ENCODE measurements around the gene ZC2HC1B.

DNA sequence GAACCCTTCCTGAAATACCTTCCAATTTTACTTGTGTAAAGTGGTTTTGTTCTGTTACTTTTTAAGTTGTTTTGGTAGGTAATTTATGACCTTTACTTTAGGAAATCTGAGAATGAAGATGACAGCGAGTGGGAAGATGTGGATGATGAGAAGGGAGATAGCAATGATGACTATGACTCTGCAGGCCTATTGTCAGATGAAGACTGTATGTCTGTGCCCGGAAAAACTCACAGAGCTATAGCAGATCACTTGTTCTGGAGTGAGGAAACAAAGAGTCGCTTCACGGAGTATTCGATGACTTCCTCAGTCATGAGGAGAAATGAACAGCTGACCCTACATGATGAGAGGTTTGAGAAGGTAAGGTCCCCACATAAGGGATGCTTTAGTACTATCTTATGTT, 6.6 kb upstream of the ZC2HC1B start:
- no peak for TF ChIP-seq EZH2 (IDR thresholded peaks at IDR 0.05; ENCODE audit: insufficient read depth, poor library complexity, severe bottlenecking)
- no peak for TF ChIP-seq EZH2phosphoT487 (IDR thresholded peaks at IDR 0.05; ENCODE audit: insufficient read depth, low read depth)

Measured in GM23248 (cell line).